Natural killer cell (primary cell): ENCODE measurements around the gene LTB. TPM values are rescaled to one million over a fixed set of nuclear protein-coding genes. Genes with fewer than 3 reads are reported as not detected.
A peak's percentile ranks its signal among the peaks of the same experiment; 100 is the strongest.

Source experiments
- ATAC-seq, 3 donors: fragments of 150-1000 bp in 2 of 3; fragments of 200-7000 bp in 1 of 3; cut with Tn5 transposase; 1 replicate in 1 of 3; 2 replicates in 2 of 3; pipeline ENCODE4 v1.10.0; 2021; ENCODE audit warnings: mild to moderate bottlenecking in 2 of 3, moderate library complexity in 2 of 3
- DNase-seq, 2 donors: peaks; one replicate each; pipeline versions ENCODE4 v3.0.0 to v3.0.0-alpha.2; 2013 to 2021; ENCODE audit warnings: mixed read lengths in 1 of 2
- H3K27ac ChIP-seq: one replicate; pipeline ENCODE4 v1.5.1; 2013; ENCODE audit warnings: mild to moderate bottlenecking, low read length
- H3K27me3 ChIP-seq: one replicate; pipeline ENCODE4 v1.6.1; 2013; ENCODE audit warnings: low read length; ENCODE audit not compliant: control insufficient read depth, insufficient read depth
- H3K36me3 ChIP-seq: one replicate; pipeline ENCODE4 v1.6.1; 2013; ENCODE audit warnings: low read length; ENCODE audit not compliant: control insufficient read depth, insufficient read depth
- H3K4me1 ChIP-seq: one replicate; pipeline ENCODE4 v1.6.1; 2013; ENCODE audit warnings: low read length; ENCODE audit not compliant: control insufficient read depth, insufficient read depth
- H3K4me3 ChIP-seq: one replicate; pipeline ENCODE4 v1.5.1; 2013; ENCODE audit warnings: low read length
- H3K9me3 ChIP-seq: one replicate; pipeline ENCODE4 v1.6.1; 2013; ENCODE audit warnings: low read length; ENCODE audit not compliant: control insufficient read depth, insufficient read depth
- H3K27ac Mint-ChIP-seq, 2 donors: one replicate each; pipeline ENCODE4 v1.8.0; 2022; ENCODE audit warnings: mild to moderate bottlenecking in 2 of 2, mixed read lengths in 2 of 2, moderate library complexity in 1 of 2
- H3K27me3 Mint-ChIP-seq, 2 donors: one replicate each; pipeline ENCODE4 v1.8.0; 2022; ENCODE audit warnings: low read depth in 2 of 2, mixed read lengths in 2 of 2
- H3K36me3 Mint-ChIP-seq: one replicate; pipeline ENCODE4 v1.8.0; 2022; ENCODE audit warnings: mixed read lengths
- H3K4me1 Mint-ChIP-seq, 2 donors: one replicate each; pipeline ENCODE4 v1.8.0; 2022; ENCODE audit warnings: mixed read lengths in 2 of 2
- H3K4me3 Mint-ChIP-seq: one replicate; pipeline ENCODE4 v1.8.0; 2022; ENCODE audit warnings: mild to moderate bottlenecking, moderate library complexity, mixed read lengths
- H3K9me3 Mint-ChIP-seq, 2 donors: one replicate each; pipeline ENCODE4 v1.8.0; 2022; ENCODE audit warnings: mixed read lengths in 2 of 2
- WGBS: methylation state at CpG from one replicate; pipeline ENCODE4 v1.1.7; 2013; ENCODE audit warnings: missing lambda C conversion rate; ENCODE audit not compliant: insufficient coverage; 5-methylcytosine and 5-hydroxymethylcytosine counted together
- intact Hi-C: fragments of 100-400 bp; cut with micrococcal nuclease; formaldehyde crosslinking; loops from one replicate; pipeline ENCODE4 v1.14.2; 2022
- total RNA-seq, 4 donors: library from RNA; stranded (reverse); fragments of 120-200 nt in 1 of 4; gene quantifications; one replicate each; pipeline versions ENCODE4 v1.2.3 to v1.2.4, GENCODE V29; 2013 to 2022
- TF ChIP-seq, protein P1 (sequence below): fragments of 200-600 bp; IDR thresholded peaks from one replicate; pipeline ENCODE4 v1.8.0; 2022; ENCODE audit warnings: antibody characterized with exemption

LTB gene
- total RNA-seq, 3 donors from 2014 or later (not counting 1 experiment from before 2014, with no cell fraction given) = 17.7 to 42.1 (median 32.6) TPM

GRCh38 chr6:31586008-31586407 is 3.8 kb upstream of the LTB start, which contains the start of gene LST1:
LST1 (plus strand) TSS chr6:31586277; CDS start chr6:31587300, 1,023 bp downstream.
- peaks cover 3% of the 10 kb centered on the region for H3K36me3 ChIP-seq
- no peaks in the 10 kb centered on the region for H3K9me3 ChIP-seq
- no CpG with 5 or more reads among the region's 1 CpG for whole genome bisulfite sequencing
- H3K4me1 ChIP-seq = peaks cover 88% of the 10 kb centered on the region
- H3K27me3 Mint-ChIP-seq = no peaks in the 10 kb centered on the region
- peak within 1 kb of the TSS; percentile 69 for H3K4me3 Mint-ChIP-seq
- H3K27me3 ChIP-seq = no peaks in the 10 kb centered on the region
- no peaks in the 10 kb centered on the region for H3K36me3 Mint-ChIP-seq
- peaks cover 69 to 79% of the 10 kb centered on the region in 2 donors for H3K4me1 Mint-ChIP-seq
- intact Hi-C loops = no loop called here
- H3K27ac ChIP-seq = peak within 1 kb of the TSS; percentile 77
- ATAC-seq (no peak), DNase-seq (no peak)
- H3K27ac Mint-ChIP-seq = peak within 1 kb of the TSS; percentile 79 to 87
- no peaks in the 10 kb centered on the region for H3K9me3 Mint-ChIP-seq
- peak within 1 kb of the TSS; percentile 28 for H3K4me3 ChIP-seq
- TF ChIP-seq, protein P1, sequence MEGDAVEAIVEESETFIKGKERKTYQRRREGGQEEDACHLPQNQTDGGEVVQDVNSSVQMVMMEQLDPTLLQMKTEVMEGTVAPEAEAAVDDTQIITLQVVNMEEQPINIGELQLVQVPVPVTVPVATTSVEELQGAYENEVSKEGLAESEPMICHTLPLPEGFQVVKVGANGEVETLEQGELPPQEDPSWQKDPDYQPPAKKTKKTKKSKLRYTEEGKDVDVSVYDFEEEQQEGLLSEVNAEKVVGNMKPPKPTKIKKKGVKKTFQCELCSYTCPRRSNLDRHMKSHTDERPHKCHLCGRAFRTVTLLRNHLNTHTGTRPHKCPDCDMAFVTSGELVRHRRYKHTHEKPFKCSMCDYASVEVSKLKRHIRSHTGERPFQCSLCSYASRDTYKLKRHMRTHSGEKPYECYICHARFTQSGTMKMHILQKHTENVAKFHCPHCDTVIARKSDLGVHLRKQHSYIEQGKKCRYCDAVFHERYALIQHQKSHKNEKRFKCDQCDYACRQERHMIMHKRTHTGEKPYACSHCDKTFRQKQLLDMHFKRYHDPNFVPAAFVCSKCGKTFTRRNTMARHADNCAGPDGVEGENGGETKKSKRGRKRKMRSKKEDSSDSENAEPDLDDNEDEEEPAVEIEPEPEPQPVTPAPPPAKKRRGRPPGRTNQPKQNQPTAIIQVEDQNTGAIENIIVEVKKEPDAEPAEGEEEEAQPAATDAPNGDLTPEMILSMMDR = no peak

- H3K27ac Mint-ChIP-seq = peak overlapping the region; percentile 79 to 87
- H3K4me3 ChIP-seq = no peak overlapping the region
These were observed 3.3 kb upstream of the LTB start for GRCh38 chr6:31585491-31585890.

GRCh38 chr6:31581434-31582229 is 592 bp downstream of the LTB start:
- H3K4me1 Mint-ChIP-seq = peaks cover 74 to 75% of the 10 kb centered on the region in 2 donors
- peaks cover 90% of the 10 kb centered on the region for H3K4me1 ChIP-seq
- H3K4me3 Mint-ChIP-seq = peak overlapping the region; percentile 98
- no peaks in the 10 kb centered on the region for H3K36me3 Mint-ChIP-seq
- no peak for ATAC-seq
- DNase-seq = peak in 1 of 2 donors; percentile 51
- H3K27ac Mint-ChIP-seq = peak overlapping the region; percentile 95 to 100
- no peaks in the 10 kb centered on the region for H3K9me3 ChIP-seq
- H3K36me3 ChIP-seq = peaks cover 10% of the 10 kb centered on the region
- H3K9me3 Mint-ChIP-seq = no peaks in the 10 kb centered on the region
- no peaks in the 10 kb centered on the region for H3K27me3 ChIP-seq
- WGBS = under 1% methylated on average over 21 of the region's 21 CpGs
- H3K27me3 Mint-ChIP-seq = no peaks in the 10 kb centered on the region
- TF ChIP-seq, protein P1 = no peak
- H3K27ac ChIP-seq = peak overlapping the region; percentile 87
- intact Hi-C loops = loop anchor here (1.0 to 5.0 kb wide), 4 partner anchors 16 to 89 kb away; partner anchors contain the start of gene NFKBIL1
- H3K4me3 ChIP-seq = peak overlapping the region; percentile 98

More at GRCh38 chr6:31585491-31585890, 3.3 kb upstream of the LTB start:
- H3K27ac ChIP-seq = peak overlapping the region; percentile 77
- TF ChIP-seq, protein P1 = peak; percentile 46
- H3K36me3 Mint-ChIP-seq = no peaks in the 10 kb centered on the region
- peaks cover 3% of the 10 kb centered on the region for H3K36me3 ChIP-seq
- H3K4me3 Mint-ChIP-seq = peak overlapping the region; percentile 69
- H3K27me3 Mint-ChIP-seq = no peaks in the 10 kb centered on the region
- intact Hi-C loops = no loop called here
- ATAC-seq (peak in 1 of 3 donors; percentile 15), DNase-seq (peak in 1 of 2 donors; percentile 78)
- no peaks in the 10 kb centered on the region for H3K9me3 Mint-ChIP-seq
- peaks cover 85% of the 10 kb centered on the region for H3K4me1 ChIP-seq
- WGBS = 68% methylated on average over 2 of the region's 2 CpGs
- H3K4me1 Mint-ChIP-seq = peaks cover 69 to 79% of the 10 kb centered on the region in 2 donors
- H3K9me3 ChIP-seq = no peaks in the 10 kb centered on the region
- H3K27me3 ChIP-seq = no peaks in the 10 kb centered on the region
